Sciatic nerve (tissue), 2 donors: Measurements from ENCODE around the gene TMEM271. TPM values are rescaled to one million over a fixed set of nuclear protein-coding genes. Genes with fewer than 3 reads are reported as not detected.

Source experiments
- ATAC-seq: fragments of 200-7000 bp; cut with Tn5 transposase; one replicate; pipeline ENCODE4 v1.9.1; 2020; ENCODE audit warnings: mild to moderate bottlenecking, moderate library complexity
- DNase-seq: peaks from one replicate; pipeline ENCODE4 v3.0.0-alpha.2; 2020; ENCODE audit warnings: low spot score
- intact Hi-C: fragments of 100-400 bp; cut with DNase I; formaldehyde crosslinking; loops from one replicate; pipeline ENCODE4 v1.14.2; 2022
- total RNA-seq: library from RNA; stranded (reverse); fragmentation: NEBNext Ultra II Directional; extraction: Animal tissue kit (Norgen Biotek cat#: 25700); gene quantifications from one replicate; pipeline ENCODE4 v1.2.1, GENCODE V29; 2021
- donor health status: DM: no; HTN: no; CAD: no.
- donor health status: DM: no; HTN: no; CAD: no.

TMEM271 gene
- total RNA-seq, 1 donor from 2014 or later, result not detected

GRCh38 chr4:541271-541670 lies 34.8 kb downstream of the TMEM271 start:
- no peak for ATAC-seq
- intact Hi-C loops, result no loop called here

GRCh38 chr4:538542-539142 lies 37.5 kb downstream of the TMEM271 start:
- intact Hi-C loops, result no loop called here
- DNase-seq (peak; percentile 26), ATAC-seq (no peak)

More at GRCh38 chr4:541271-541670, 34.8 kb downstream of the TMEM271 start:
- DNase-seq, result no peak

- DNase-seq, result peak; percentile 51
- intact Hi-C loops, result no loop called here
- ATAC-seq, result no peak
These were observed 38.4 kb downstream of the TMEM271 start for GRCh38 chr4:537436-538264.

GRCh38 chr4:536351-536972 lies 39.6 kb downstream of the TMEM271 start:
- ATAC-seq, result no peak
- intact Hi-C loops, result no loop called here
- DNase-seq, result peak; percentile 54

- ATAC-seq (no peak), DNase-seq (peak; percentile 42)
- intact Hi-C loops, result no loop called here
These were observed 40.2 kb downstream of the TMEM271 start for GRCh38 chr4:535924-536281.

GRCh38 chr4:535181-535923 lies 40.7 kb downstream of the TMEM271 start:
- ATAC-seq, result no peak
- intact Hi-C loops, result no loop called here

GRCh38 chr4:534576-535151 lies 41.4 kb downstream of the TMEM271 start:
- intact Hi-C loops, result no loop called here
- ATAC-seq (no peak), DNase-seq (peak; percentile 19)

More at GRCh38 chr4:535181-535923, 40.7 kb downstream of the TMEM271 start:
- DNase-seq, result peak; percentile 44

GRCh38 chr4:534101-534575 lies 42.0 kb downstream of the TMEM271 start:
- DNase-seq, result no peak
- ATAC-seq, result no peak
- intact Hi-C loops, result no loop called here

- DNase-seq, result no peak
- intact Hi-C loops, result no loop called here
- ATAC-seq, result no peak
These were observed 42.6 kb downstream of the TMEM271 start for GRCh38 chr4:533318-534100.

GRCh38 chr4:532588-533317 lies 43.3 kb downstream of the TMEM271 start:
- intact Hi-C loops, result no loop called here
- no peak for DNase-seq

GRCh38 chr4:531721-532565 lies 44.2 kb downstream of the TMEM271 start:
- no peak for ATAC-seq
- DNase-seq, result no peak
- intact Hi-C loops, result no loop called here

More at GRCh38 chr4:532588-533317, 43.3 kb downstream of the TMEM271 start:
- ATAC-seq, result no peak

- DNase-seq, result no peak
- ATAC-seq, result no peak
- intact Hi-C loops, result no loop called here
These were observed 45.0 kb downstream of the TMEM271 start for GRCh38 chr4:531076-531475.

GRCh38 chr4:530017-530781 lies 45.9 kb downstream of the TMEM271 start:
- intact Hi-C loops, result no loop called here
- no peak for DNase-seq
- ATAC-seq, result no peak

- ATAC-seq (no peak), DNase-seq (no peak)
- intact Hi-C loops, result no loop called here
These were observed 46.5 kb downstream of the TMEM271 start for GRCh38 chr4:529563-529962.

GRCh38 chr4:528835-529234 lies 47.3 kb downstream of the TMEM271 start:
- intact Hi-C loops, result no loop called here
- ATAC-seq (no peak), DNase-seq (no peak)

- intact Hi-C loops, result no loop called here
- ATAC-seq (no peak), DNase-seq (no peak)
These were observed 47.8 kb downstream of the TMEM271 start for GRCh38 chr4:528296-528695.
